H9 (cell line): Measurements from ENCODE around the gene SLC13A5. TPM values are rescaled to one million over a fixed set of nuclear protein-coding genes. Genes with fewer than 3 reads are reported as not detected.

Experiments
- DNase-seq: peaks from one replicate; pipeline ENCODE4 v3.0.0-alpha.2; 2017
- H2AFZ ChIP-seq: one replicate; pipeline ENCODE4 v1.6.1; 2013; ENCODE audit warnings: mild to moderate bottlenecking, low read length, control low read depth, moderate library complexity
- H2AK5ac ChIP-seq: 2 replicates; pipeline ENCODE4 v1.6.1; 2013; ENCODE audit warnings: low read length, control low read depth, mixed read lengths; ENCODE audit not compliant: insufficient read length
- H2BK120ac ChIP-seq: one replicate; pipeline ENCODE4 v1.6.1; 2013; ENCODE audit warnings: low read depth, mild to moderate bottlenecking, low read length, control low read depth, inconsistent platforms; ENCODE audit not compliant: poor library complexity, severe bottlenecking
- H2BK12ac ChIP-seq: 2 replicates; pipeline ENCODE4 v1.6.1; 2013; ENCODE audit warnings: low read length, control low read depth, mixed read lengths, low read depth; ENCODE audit not compliant: insufficient read length
- H2BK15ac ChIP-seq: 2 replicates; pipeline ENCODE4 v1.6.1; 2013; ENCODE audit warnings: low read depth, low read length, control low read depth
- H2BK20ac ChIP-seq: one replicate; pipeline ENCODE4 v1.6.1; 2013; ENCODE audit warnings: low read depth, mild to moderate bottlenecking, low read length, control low read depth, inconsistent platforms; ENCODE audit not compliant: poor library complexity, severe bottlenecking
- H2BK5ac ChIP-seq: 2 replicates; pipeline ENCODE4 v1.6.1; 2013; ENCODE audit warnings: low read length, control low read depth, mixed read lengths; ENCODE audit not compliant: insufficient read length
- H3K14ac ChIP-seq: 2 replicates; pipeline ENCODE4 v1.6.1; 2013; ENCODE audit warnings: low read length, control low read depth; ENCODE audit not compliant: insufficient read depth
- H3K18ac ChIP-seq: 2 replicates; pipeline ENCODE4 v1.6.1; 2013; ENCODE audit warnings: low read depth, mild to moderate bottlenecking, mixed read lengths, low read length, control low read depth; ENCODE audit not compliant: insufficient read length
- H3K23ac ChIP-seq: 2 replicates; pipeline ENCODE4 v1.6.1; 2013; ENCODE audit warnings: low read length, control low read depth, mixed read lengths, low read depth; ENCODE audit not compliant: insufficient read length
- H3K23me2 ChIP-seq: 2 replicates; pipeline ENCODE4 v1.6.1; 2013; ENCODE audit warnings: low read depth, mild to moderate bottlenecking, mixed read lengths, low read length, control low read depth; ENCODE audit not compliant: insufficient read length, poor library complexity, severe bottlenecking
- H3K27ac ChIP-seq: 2 replicates; pipeline ENCODE4 v1.5.1; 2013; ENCODE audit warnings: low read length, control low read depth, mixed read lengths, low read depth; ENCODE audit not compliant: insufficient read length
- H3K27me3 ChIP-seq: 2 replicates; pipeline ENCODE4 v1.6.1; 2013; ENCODE audit warnings: low read length, control low read depth, inconsistent platforms; ENCODE audit not compliant: insufficient read depth
- H3K4ac ChIP-seq: 2 replicates; pipeline ENCODE4 v1.6.1; 2013; ENCODE audit warnings: low read depth, mild to moderate bottlenecking, control low read depth, inconsistent platforms, low read length, moderate library complexity
- H3K4me1 ChIP-seq: 2 replicates; pipeline ENCODE4 v1.6.1; 2013; ENCODE audit warnings: low read length, control low read depth, inconsistent platforms; ENCODE audit not compliant: insufficient read depth
- H3K4me2 ChIP-seq: 2 replicates; pipeline ENCODE4 v1.6.1; 2013; ENCODE audit warnings: low read length, control low read depth, mixed read lengths; ENCODE audit not compliant: insufficient read length, insufficient read depth
- H3K56ac ChIP-seq: 2 replicates; pipeline ENCODE4 v1.6.1; 2013; ENCODE audit warnings: low read depth, mild to moderate bottlenecking, mixed read lengths, low read length, control low read depth; ENCODE audit not compliant: insufficient read length
- H3K79me1 ChIP-seq: 2 replicates; pipeline ENCODE4 v1.6.1; 2013; ENCODE audit warnings: low read depth, mild to moderate bottlenecking, moderate library complexity, low read length, control low read depth, inconsistent platforms; ENCODE audit not compliant: insufficient read depth, poor library complexity, severe bottlenecking
- H3K79me2 ChIP-seq: 2 replicates; pipeline ENCODE4 v1.6.1; 2013; ENCODE audit warnings: low read length, control low read depth, inconsistent platforms; ENCODE audit not compliant: insufficient read depth
- H3K9ac ChIP-seq: 2 replicates; pipeline ENCODE4 v1.6.1; 2013; ENCODE audit warnings: low read length, control low read depth, mixed read lengths; ENCODE audit not compliant: insufficient read length; ENCODE audit errors: extremely low read depth
- H3K9me3 ChIP-seq: one replicate; pipeline ENCODE4 v1.6.1; 2013; ENCODE audit warnings: low read depth, low read length, inconsistent platforms; ENCODE audit not compliant: control insufficient read depth
- H3T11ph ChIP-seq: one replicate; pipeline ENCODE4 v1.6.1; 2013; ENCODE audit warnings: mild to moderate bottlenecking, low read length, control low read depth, inconsistent platforms
- H4K20me1 ChIP-seq: one replicate; pipeline ENCODE4 v1.6.1; 2013; ENCODE audit not compliant: control insufficient read depth, insufficient read length, insufficient read depth
- H4K5ac ChIP-seq: 2 replicates; pipeline ENCODE4 v1.6.1; 2013; ENCODE audit warnings: low read depth, mild to moderate bottlenecking, mixed read lengths, low read length, control low read depth; ENCODE audit not compliant: insufficient read length
- H4K8ac ChIP-seq: replicated peaks from 2 replicates; pipeline ENCODE4 v1.6.1; 2013; ENCODE audit warnings: low read length, control low read depth, mixed read lengths, low read depth; ENCODE audit not compliant: insufficient read length
- H4K91ac ChIP-seq: 2 replicates; pipeline ENCODE4 v1.6.1; 2013; ENCODE audit warnings: low read depth, mild to moderate bottlenecking, moderate library complexity, mixed read lengths, low read length, control low read depth; ENCODE audit not compliant: insufficient read length
- H3K27ac Mint-ChIP-seq, 3 experiments: 2 replicates in 2 of 3; 3 replicates in 1 of 3; pipeline ENCODE4 v1.8.0; 2020 to 2021; ENCODE audit warnings: mixed read lengths in 3 of 3, mild to moderate bottlenecking in 1 of 3, moderate library complexity in 1 of 3
- H3K27me3 Mint-ChIP-seq: 2 replicates; pipeline ENCODE4 v1.8.0; 2021; ENCODE audit warnings: low read depth, mild to moderate bottlenecking, moderate library complexity, mixed read lengths
- H3K36me3 Mint-ChIP-seq, 3 experiments: 2 replicates in 2 of 3; 3 replicates in 1 of 3; pipeline ENCODE4 v1.8.0; 2020 to 2021; ENCODE audit warnings: low read depth in 3 of 3, mixed read lengths in 3 of 3; ENCODE audit not compliant: insufficient read depth in 1 of 3
- H3K4me1 Mint-ChIP-seq, 2 experiments: 2 replicates each; pipeline ENCODE4 v1.8.0; 2020; ENCODE audit warnings: mixed read lengths in 2 of 2
- H3K4me3 Mint-ChIP-seq, 2 experiments: 2 replicates in 1 of 2; 3 replicates in 1 of 2; pipeline ENCODE4 v1.8.0; 2020 to 2021; ENCODE audit warnings: mild to moderate bottlenecking in 2 of 2, mixed read lengths in 2 of 2, moderate library complexity in 1 of 2
- H3K9me3 Mint-ChIP-seq, 2 experiments: 2 replicates in 1 of 2; 3 replicates in 1 of 2; pipeline ENCODE4 v1.8.0; 2020; ENCODE audit warnings: mild to moderate bottlenecking in 2 of 2, mixed read lengths in 2 of 2, moderate library complexity in 1 of 2
- CTCF ChIP-seq: fragments of 200-600 bp; sonication (generic); conservative IDR thresholded peaks from 3 replicates; pipeline ENCODE4 v1.8.0; 2021; ENCODE audit warnings: antibody characterized with exemption, mild to moderate bottlenecking
- WGBS: extraction: QIAGEN DNeasy Blood & Tissue Kit; methylation state at CpG from one replicate; pipeline ENCODE4 v1.1.7; 2013; ENCODE audit warnings: missing lambda C conversion rate, low lambda C conversion rate, mixed read lengths; ENCODE audit not compliant: insufficient read length; ENCODE audit errors: extremely low coverage; 5-methylcytosine and 5-hydroxymethylcytosine counted together
- total RNA-seq: library from RNA; stranded (reverse); gene quantifications from 2 replicates; pipeline ENCODE4 v1.2.1, GENCODE V29; 2021

The SLC13A5 gene
- total RNA-seq, 1 experiment from 2014 or later = 1.6 TPM

GRCh38 chr17:6698004-6698403 lies 15.2 kb downstream of the SLC13A5 start:
- no peaks in the 10 kb centered on the region; a peak in 1 of 7 replicates for H3K36me3 Mint-ChIP-seq
- Histone ChIP-seq H4K8ac (no peak overlapping the region), H2BK20ac (no peak overlapping the region), H2AK5ac (no peak overlapping the region), H3K4me1 (no peaks in the 10 kb centered on the region), H3K23ac (no peak overlapping the region), H2AFZ (no peak overlapping the region), H3K79me1 (no peaks in the 10 kb centered on the region), H3K18ac (no peak overlapping the region), H2BK5ac (no peak overlapping the region), H2BK12ac (no peak overlapping the region), H3K56ac (no peak overlapping the region), H4K5ac (no peak overlapping the region), H3K9ac (no peak overlapping the region), H3T11ph (no peak overlapping the region), H3K79me2 (no peaks in the 10 kb centered on the region), H2BK15ac (no peak overlapping the region), H4K91ac (no peak overlapping the region), H3K4ac (no peak overlapping the region), H4K20me1 (no peaks in the 10 kb centered on the region), H3K27me3 (no peaks in the 10 kb centered on the region), H2BK120ac (no peak overlapping the region), H3K27ac (no peak overlapping the region), H3K9me3 (no peaks in the 10 kb centered on the region), H3K4me2 (no peak overlapping the region), H3K14ac (no peak overlapping the region; the same call in 1 of the 2 replicates), H3K23me2 (no peaks in the 10 kb centered on the region)
- TF ChIP-seq CTCF = no peak
- H3K4me1 Mint-ChIP-seq = peaks cover 3 to 6% of the 10 kb centered on the region in 2 experiments; a peak in 3 of 4 replicates
- no peak overlapping the region for H3K27ac Mint-ChIP-seq
- DNase-seq = no peak
- no CpG with 5 or more reads among the region's 11 CpGs for WGBS
- H3K9me3 Mint-ChIP-seq = no peaks in the 10 kb centered on the region
- peaks cover 16% of the 10 kb centered on the region for H3K27me3 Mint-ChIP-seq
- no peak overlapping the region for H3K4me3 Mint-ChIP-seq
